ENCODE results near the gene CCDC87.

DNA sequence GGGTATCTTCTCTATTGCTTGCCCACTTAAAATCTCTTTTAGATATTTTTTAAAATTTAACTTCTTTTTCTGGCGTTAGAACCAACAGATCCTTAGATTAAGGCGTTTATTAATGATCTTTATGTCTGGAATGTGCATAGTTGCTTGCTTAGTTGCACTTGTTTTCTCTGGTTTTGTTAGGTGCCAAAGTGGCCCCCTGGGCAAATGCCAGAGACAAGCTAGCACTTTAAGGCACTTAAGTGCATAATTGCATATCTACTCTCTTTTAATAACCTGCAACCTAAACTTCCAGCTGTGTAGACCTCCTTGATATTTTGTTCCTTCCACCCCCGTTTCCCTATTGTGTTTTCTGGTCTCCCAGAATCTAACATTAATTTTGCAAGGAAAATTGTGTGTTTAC lies 49.0 kb upstream of the CCDC87 start:
- TF ChIP-seq, protein P1, sequence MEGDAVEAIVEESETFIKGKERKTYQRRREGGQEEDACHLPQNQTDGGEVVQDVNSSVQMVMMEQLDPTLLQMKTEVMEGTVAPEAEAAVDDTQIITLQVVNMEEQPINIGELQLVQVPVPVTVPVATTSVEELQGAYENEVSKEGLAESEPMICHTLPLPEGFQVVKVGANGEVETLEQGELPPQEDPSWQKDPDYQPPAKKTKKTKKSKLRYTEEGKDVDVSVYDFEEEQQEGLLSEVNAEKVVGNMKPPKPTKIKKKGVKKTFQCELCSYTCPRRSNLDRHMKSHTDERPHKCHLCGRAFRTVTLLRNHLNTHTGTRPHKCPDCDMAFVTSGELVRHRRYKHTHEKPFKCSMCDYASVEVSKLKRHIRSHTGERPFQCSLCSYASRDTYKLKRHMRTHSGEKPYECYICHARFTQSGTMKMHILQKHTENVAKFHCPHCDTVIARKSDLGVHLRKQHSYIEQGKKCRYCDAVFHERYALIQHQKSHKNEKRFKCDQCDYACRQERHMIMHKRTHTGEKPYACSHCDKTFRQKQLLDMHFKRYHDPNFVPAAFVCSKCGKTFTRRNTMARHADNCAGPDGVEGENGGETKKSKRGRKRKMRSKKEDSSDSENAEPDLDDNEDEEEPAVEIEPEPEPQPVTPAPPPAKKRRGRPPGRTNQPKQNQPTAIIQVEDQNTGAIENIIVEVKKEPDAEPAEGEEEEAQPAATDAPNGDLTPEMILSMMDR (IDR thresholded peaks at IDR 0.05), result no peak
- TF ChIP-seq EP300 (IDR thresholded peaks at IDR 0.05), result no peak
- no peak for TF ChIP-seq POLR2AphosphoS5 (IDR thresholded peaks at IDR 0.05)
